ENCODE measurements around the gene HYOU1.

The HYOU1 gene

DNA sequence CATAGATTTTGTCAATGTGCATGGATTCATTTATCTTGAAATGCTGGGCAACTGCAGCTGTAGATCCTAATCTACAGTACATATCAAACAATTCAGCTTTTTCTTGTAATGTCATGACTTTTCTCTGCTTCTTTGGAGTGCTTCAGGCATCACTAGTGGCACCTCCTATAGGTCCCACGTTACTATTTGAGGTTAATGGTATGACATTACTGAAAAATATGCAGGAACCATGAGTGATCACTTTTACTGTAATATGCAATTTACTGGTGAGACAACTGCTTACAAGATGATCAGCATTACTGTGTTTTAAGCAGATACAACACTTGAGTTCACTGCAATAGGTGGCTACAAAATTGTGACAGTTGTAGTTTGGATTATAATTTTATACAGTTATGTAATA lies 56.1 kb downstream of the HYOU1 start:
- DNase-seq (ENCODE audit: low spot score) = no peak
- TF ChIP-seq, protein P1, sequence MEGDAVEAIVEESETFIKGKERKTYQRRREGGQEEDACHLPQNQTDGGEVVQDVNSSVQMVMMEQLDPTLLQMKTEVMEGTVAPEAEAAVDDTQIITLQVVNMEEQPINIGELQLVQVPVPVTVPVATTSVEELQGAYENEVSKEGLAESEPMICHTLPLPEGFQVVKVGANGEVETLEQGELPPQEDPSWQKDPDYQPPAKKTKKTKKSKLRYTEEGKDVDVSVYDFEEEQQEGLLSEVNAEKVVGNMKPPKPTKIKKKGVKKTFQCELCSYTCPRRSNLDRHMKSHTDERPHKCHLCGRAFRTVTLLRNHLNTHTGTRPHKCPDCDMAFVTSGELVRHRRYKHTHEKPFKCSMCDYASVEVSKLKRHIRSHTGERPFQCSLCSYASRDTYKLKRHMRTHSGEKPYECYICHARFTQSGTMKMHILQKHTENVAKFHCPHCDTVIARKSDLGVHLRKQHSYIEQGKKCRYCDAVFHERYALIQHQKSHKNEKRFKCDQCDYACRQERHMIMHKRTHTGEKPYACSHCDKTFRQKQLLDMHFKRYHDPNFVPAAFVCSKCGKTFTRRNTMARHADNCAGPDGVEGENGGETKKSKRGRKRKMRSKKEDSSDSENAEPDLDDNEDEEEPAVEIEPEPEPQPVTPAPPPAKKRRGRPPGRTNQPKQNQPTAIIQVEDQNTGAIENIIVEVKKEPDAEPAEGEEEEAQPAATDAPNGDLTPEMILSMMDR (IDR thresholded peaks at IDR 0.05; ENCODE audit: extremely low read depth, missing control alignments) = no peak

DNA sequence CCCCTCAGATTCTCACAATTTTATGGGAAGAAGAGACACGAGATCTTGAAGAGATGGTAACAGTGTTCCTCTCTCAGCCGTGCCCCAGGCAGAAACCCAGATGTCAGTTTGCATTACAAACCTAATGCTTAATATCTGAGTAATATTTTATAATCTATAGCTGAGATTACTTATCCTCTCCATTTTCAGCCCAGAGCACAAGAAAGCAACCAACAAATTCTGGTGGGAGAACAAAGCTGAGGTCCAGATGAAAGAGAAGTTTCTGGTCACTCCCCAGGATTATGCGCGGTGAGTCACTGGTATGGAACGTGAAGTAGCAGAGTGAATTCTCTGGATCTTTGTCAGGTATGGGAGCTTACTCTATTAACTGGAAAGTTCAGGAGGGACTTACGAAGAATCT lies 58.2 kb downstream of the HYOU1 start:
- no peak for DNase-seq (ENCODE audit: low spot score)

DNA sequence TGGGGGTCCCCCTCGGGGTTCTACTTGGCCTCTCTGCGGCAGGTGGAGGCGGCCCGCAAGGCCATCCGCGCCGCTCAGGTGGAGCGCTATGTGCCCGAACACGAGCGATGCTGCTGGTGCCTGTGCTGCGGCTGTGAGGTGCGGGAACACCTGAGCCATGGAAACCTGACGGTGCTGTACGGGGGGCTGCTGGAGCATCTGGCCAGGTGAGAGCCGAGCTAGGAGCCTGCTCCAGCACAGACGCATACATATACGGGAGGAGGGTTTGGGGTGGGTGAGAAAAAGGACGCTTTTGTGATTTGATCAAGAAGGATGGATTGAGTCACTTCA lies 58.7 kb downstream of the HYOU1 start:
- TF ChIP-seq, protein P1 (IDR thresholded peaks at IDR 0.05; ENCODE audit: extremely low read depth, missing control alignments) = no peak
- no peak for DNase-seq (ENCODE audit: low spot score)

More for the DNA sequence above, 58.2 kb downstream of the HYOU1 start:
- TF ChIP-seq, protein P1 (IDR thresholded peaks at IDR 0.05; ENCODE audit: extremely low read depth, missing control alignments) = no peak

DNA sequence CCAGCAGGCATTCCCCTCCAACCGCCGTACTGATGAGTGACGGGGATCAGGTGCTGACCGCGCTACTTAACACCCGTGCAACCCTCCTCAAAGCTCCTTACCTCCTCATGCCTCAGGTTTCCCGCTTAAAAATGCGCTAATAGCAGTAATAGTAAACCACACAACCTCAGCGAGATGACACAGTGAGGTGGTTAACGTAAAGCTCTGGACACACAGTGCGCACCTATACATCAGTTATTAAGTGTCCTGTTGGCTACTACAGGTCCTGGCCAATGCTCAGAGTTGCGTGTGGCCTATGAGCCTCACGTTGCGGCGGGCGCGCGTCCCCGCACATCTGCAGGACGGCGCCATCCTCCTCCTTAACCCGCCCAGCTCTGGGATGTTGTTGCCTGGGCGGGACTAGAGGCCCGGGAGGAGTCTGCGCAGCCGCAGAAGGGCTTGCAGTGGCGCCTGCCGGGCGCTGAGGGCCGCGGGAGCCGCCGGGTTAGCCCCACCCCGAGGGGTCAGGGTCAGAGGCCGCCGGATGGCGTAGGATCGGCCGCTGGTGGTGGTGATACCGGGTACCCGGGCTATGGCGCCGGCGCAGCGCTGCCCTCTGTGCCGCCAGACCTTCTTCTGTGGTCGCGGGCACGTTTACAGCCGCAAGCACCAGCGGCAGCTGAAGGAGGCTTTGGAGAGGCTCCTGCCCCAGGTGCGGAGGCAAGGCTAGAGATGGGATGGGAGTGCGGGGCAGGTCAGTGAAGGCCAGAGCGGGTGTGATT lies 59.2 kb downstream of the HYOU1 start, which contains the start of gene CENATAC:
CENATAC (plus strand) TSS at position 512 of the 761 bp plus-strand sequence; CDS start at position 572, 60 bp downstream.
- peak; percentile 99 for DNase-seq (ENCODE audit: low spot score)
- TF ChIP-seq, protein P1 (IDR thresholded peaks at IDR 0.05; ENCODE audit: extremely low read depth, missing control alignments) = no peak

DNA sequence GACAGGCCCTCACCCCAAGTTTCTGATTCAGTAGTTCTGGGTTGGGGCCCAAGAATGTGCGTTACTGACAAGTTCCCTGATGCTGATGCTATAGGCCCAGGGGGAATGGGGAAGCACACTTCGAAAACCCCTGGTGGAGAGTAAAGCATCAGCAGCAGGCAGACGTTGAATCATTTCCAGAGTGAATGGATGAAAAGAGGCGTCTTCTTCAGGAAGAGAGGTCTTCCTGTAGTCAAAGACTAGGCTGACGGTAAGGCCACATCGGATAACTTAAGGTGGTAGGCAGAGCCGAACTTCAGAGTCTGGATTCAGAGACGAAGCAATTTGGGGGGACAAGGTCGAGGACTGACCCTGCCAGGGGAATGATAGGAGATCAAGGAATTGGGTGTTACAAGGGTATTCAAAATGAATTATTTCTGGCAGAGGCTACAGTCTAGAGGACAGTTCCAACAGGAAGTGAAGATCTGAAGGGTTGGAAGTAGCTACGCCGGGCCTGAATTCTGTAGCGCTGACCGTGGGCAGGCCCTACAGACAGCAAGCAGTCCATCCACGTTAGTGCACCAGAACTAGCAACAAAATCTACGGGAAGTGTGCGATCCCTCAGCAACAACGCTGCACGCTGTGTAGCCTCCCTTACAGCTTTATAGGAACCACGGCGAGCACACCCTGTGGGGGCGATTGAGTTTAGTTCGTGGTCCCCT lies 59.9 kb downstream of the HYOU1 start:
- TF ChIP-seq, protein P1 (IDR thresholded peaks at IDR 0.05; ENCODE audit: extremely low read depth, missing control alignments) = no peak
- peak; percentile 76 for DNase-seq (ENCODE audit: low spot score)

Measured in GM20000 (cell line).